ENCODE measurements around the gene BPNT1. TPM values are rescaled to one million over a fixed set of nuclear protein-coding genes. Genes with fewer than 3 reads are reported as not detected.
"Not testable (repeated sequence)": the region's sequence is repeated elsewhere in the genome, so short reads cannot be mapped to it uniquely, and the experiment has no call there.

The BPNT1 gene
- total RNA-seq, 6 experiments from 2014 or later, result 13.6 to 26.1 (median 16.8) TPM

GRCh38 chr1:220038640-220039039, 50.9 kb downstream of the BPNT1 start:
- ATAC-seq, result no peak
- H3K9me3 ChIP-seq, result no peaks in the 10 kb centered on the region

GRCh38 chr1:220037810-220038209, 51.8 kb downstream of the BPNT1 start:
- ATAC-seq; intact Hi-C loops (cut with DNase I); H3K27ac ChIP-seq; H3K27me3 ChIP-seq; DNase-seq; H3K9me3 ChIP-seq; H3K4me1 ChIP-seq; H3K4me3 ChIP-seq: not testable (repeated sequence)
- WGBS (ENCODE audit: insufficient coverage, low coverage, low lambda C conversion rate, missing lambda C conversion rate), result 77% methylated on average over 1 of the region's 3 CpGs
- H3K36me3 ChIP-seq, result peaks cover 0 to 30% (median 9%) of the 10 kb centered on the region in 4 donors

More at GRCh38 chr1:220038640-220039039, 50.9 kb downstream of the BPNT1 start:
- Histone ChIP-seq H3K27ac (no peak overlapping the region), H3K36me3 (peaks cover 0 to 22% (median 6%) of the 10 kb centered on the region in 4 donors), H3K4me3 (no peak overlapping the region), H3K27me3 (no peaks in the 10 kb centered on the region), H3K4me1 (no peaks in the 10 kb centered on the region)
- TF ChIP-seq POLR2A (IDR thresholded peaks at IDR 0.05), result no peak
- no peak for TF ChIP-seq CTCF (IDR thresholded peaks at IDR 0.05)
- no peak for DNase-seq
- intact Hi-C loops (cut with DNase I), result no loop called here
- WGBS (ENCODE audit: insufficient coverage, low coverage, low lambda C conversion rate, missing lambda C conversion rate), result 84% methylated on average over 4 of the region's 4 CpGs

- H3K27me3 ChIP-seq, result no peaks in the 10 kb centered on the region
- H3K4me1 ChIP-seq, result no peaks in the 10 kb centered on the region
- no peak overlapping the region for H3K27ac ChIP-seq
- H3K36me3 ChIP-seq, result peaks cover 5 to 50% (median 20%) of the 10 kb centered on the region in 4 donors
- no peak for TF ChIP-seq CTCF (IDR thresholded peaks at IDR 0.05)
- DNase-seq (no peak), ATAC-seq (no peak)
- WGBS (ENCODE audit: insufficient coverage, low coverage, low lambda C conversion rate, missing lambda C conversion rate), result 89% methylated on average over 1 of the region's 3 CpGs
- no peak overlapping the region for H3K4me3 ChIP-seq
- intact Hi-C loops (cut with DNase I), result no loop called here
- H3K9me3 ChIP-seq, result no peaks in the 10 kb centered on the region
Observed at GRCh38 chr1:220032911-220033310, 56.7 kb downstream of the BPNT1 start.

- 88% methylated on average over 2 of the region's 2 CpGs for WGBS (ENCODE audit: insufficient coverage, low coverage, low lambda C conversion rate, missing lambda C conversion rate)
- Histone ChIP-seq H3K36me3 (peaks cover 5 to 60% (median 20%) of the 10 kb centered on the region in 4 donors), H3K27ac (no peak overlapping the region), H3K27me3 (no peaks in the 10 kb centered on the region), H3K4me1 (no peaks in the 10 kb centered on the region), H3K4me3 (no peak overlapping the region), H3K9me3 (no peaks in the 10 kb centered on the region)
- ATAC-seq, result no peak
- DNase-seq, result no peak
- intact Hi-C loops (cut with DNase I), result no loop called here
- TF ChIP-seq CTCF (IDR thresholded peaks at IDR 0.05), result no peak
- TF ChIP-seq POLR2A (IDR thresholded peaks at IDR 0.05), result no peak
Observed at GRCh38 chr1:220031287-220031686, 58.3 kb downstream of the BPNT1 start.

- Histone ChIP-seq H3K36me3 (peaks cover 5 to 80% (median 21%) of the 10 kb centered on the region in 4 donors), H3K27ac (no peak overlapping the region), H3K9me3 (no peaks in the 10 kb centered on the region), H3K4me1 (no peaks in the 10 kb centered on the region), H3K4me3 (no peak overlapping the region), H3K27me3 (no peaks in the 10 kb centered on the region)
- 82% methylated on average over 4 of the region's 4 CpGs for WGBS (ENCODE audit: insufficient coverage, low coverage, low lambda C conversion rate, missing lambda C conversion rate)
- ATAC-seq, result no peak
- TF ChIP-seq POLR2A (IDR thresholded peaks at IDR 0.05), result no peak
- TF ChIP-seq CTCF (IDR thresholded peaks at IDR 0.05), result no peak
- intact Hi-C loops (cut with DNase I), result no loop called here
- DNase-seq, result no peak
Observed at GRCh38 chr1:220028346-220028895, 61.2 kb downstream of the BPNT1 start.
